GM18867 (cell line): ENCODE results near the gene IKZF3.
"Not testable (repeated sequence)": the region's sequence is repeated elsewhere in the genome, so short reads cannot be mapped to it uniquely, and the experiment has no call there.

Experiments used
- ATAC-seq: cut with Tn5 transposase; IDR thresholded peaks from one replicate; pipeline ENCODE4 v1.9.1; 2021; ENCODE audit warnings: mild to moderate bottlenecking, moderate library complexity; ENCODE audit not compliant: unreplicated experiment

The IKZF3 gene

DNA sequence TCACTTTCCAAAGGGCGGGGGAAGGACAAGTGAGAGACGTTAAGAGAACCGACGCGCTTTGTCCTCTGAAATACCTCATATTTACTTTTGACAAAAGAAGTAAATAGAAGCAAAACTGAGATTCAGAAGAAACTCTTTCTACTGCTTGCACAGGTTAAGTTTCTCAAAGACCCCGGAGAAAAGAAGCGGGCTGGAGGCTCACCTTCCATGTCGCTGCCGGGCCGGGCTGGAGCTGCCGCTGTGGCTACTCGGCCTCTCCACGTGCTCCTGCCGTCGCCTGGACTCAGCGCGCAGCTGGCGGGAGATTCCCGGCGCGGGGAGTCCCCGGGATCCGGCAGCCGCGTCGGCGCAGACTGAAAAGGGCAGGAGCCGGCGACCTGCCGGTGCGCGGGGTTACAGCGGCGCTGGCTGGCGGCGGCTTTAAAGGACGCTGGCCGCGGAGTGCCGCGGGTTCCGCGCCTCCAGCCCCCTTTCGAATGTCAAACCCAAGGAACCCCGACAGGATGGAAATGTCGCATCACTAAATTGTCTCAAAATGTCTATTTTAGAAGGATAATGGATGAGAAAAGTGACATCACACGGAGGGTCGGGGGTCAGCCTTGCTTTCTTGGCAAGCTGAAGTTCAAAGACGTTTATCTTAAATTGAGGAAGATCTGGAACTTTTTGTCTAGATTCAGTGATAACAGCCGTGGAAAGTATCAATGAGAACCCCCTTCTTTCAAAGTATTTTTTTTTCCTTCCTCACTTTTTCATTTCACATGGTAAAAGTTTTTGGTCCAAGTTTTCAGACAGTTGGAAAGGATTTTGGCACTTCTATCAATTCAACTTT lies at the start of gene IKZF3:
IKZF3 (minus strand) TSS at position 395 of the 829 bp plus-strand sequence; CDS start at position 209, 186 bp downstream.
- ATAC-seq: peak; percentile 31

DNA sequence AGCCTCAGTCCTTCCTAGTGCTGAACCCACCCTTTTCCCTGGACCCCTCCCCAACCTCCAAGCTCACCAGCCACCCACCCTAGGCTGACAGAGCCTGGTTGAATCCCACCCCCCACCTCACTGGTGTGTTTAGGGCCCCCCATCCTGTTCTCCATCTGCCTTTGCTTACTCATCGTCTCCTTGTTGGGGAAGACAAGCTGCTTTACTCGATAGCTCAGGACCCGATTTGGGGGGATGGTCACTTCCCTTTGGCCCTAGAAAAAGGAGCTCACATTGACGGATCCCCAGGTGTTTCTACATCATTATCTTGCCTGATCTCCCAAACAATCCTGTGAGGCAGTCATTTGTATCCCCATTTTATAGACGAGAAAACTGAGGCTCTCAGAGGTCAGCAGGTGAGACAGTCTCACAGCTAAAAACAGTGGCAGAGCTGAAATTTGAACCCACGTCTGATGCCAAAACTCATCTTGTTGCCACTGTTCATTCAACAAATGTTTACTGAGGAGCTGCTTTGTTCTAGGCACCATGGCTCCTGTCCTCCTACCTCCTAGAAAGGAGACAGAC lies 44.8 kb upstream of the IKZF3 start:
- ATAC-seq: no peak

DNA sequence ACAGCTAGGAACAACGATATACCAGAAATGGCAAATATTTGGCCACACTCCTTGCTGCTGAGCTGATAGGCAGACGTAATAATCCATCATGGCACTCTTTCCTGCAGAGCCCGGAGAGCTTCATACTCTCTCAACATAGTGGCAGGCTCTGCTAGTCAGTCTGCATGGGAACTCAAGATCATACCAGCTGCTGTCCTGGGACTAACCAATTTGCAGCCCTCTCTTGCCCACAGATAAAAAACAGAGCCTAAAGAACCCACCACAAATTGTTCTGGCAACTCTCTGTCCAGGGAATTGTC lies 40.8 kb upstream of the IKZF3 start:
- ATAC-seq: no peak

DNA sequence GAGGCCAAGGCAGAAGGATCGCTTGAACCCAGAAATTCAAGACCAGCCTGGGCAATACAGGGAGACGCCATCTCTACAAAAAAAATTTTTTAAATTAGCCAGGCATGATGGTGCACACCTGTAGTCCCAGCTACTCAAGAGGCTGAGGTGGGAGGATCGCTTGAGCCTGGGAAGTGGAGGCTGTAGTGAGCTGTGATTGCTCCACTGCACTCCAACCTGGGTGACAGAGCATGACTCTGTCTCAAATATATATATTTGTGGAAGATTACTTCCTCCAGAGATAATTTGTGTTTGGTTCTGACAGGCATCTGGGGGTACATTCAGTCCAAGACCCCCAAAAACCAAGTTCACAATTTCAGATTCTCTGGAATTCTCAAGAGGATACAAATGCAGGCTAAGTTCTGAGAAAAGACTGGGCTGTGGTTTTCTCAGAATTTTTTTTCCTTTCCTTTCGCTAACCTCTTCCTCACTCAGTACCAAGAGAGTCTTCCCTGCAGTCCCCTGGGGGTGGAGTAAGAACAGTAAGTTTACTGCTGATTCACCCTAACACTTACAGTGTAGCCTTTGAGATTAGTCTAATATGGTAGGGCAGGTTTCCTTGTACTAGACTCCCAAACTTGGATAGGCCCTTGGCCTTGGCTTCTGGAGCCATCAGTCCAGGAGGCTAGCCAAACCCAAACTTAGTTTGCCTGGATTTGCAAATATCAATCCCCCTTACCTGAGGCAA lies 39.2 kb upstream of the IKZF3 start:
- ATAC-seq: no peak

DNA sequence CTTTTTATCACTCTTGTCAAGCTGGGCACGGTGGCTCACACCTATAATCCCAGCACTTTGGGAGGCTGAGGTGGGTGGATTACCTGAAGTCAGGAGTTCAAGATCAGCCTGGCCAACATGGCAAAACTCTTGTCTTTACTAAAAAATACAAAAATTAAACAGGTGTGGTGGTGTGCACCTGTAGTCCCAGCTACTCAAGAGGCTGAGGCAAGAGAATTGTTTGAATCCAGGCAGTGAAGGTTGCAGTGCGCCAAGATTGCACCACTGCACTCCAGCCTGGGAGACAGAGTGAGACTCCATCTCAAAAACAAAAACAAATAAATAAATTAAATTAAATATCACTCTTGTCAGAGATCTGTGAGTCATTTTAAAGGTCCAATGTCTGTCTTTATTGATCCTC lies 37.9 kb upstream of the IKZF3 start:
- not testable (repeated sequence) for ATAC-seq

DNA sequence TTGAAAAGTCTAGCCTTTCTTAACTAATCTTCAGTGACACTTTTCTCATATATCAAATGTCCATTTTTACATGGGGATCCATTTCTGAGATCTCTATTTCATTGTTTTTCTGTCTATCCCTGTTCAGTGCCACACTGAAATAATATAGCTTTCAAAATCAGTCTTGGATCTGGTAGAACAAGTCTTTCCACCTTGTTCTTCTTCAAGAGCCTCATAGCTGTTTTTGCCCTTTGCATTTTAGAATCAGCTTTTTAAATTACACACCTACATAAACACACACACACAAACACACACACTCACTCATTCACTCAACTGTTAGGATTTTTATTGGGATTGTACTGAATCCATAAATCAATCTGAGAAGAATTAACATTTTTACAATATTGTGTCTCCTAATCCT lies 35.1 kb upstream of the IKZF3 start:
- no peak for ATAC-seq

DNA sequence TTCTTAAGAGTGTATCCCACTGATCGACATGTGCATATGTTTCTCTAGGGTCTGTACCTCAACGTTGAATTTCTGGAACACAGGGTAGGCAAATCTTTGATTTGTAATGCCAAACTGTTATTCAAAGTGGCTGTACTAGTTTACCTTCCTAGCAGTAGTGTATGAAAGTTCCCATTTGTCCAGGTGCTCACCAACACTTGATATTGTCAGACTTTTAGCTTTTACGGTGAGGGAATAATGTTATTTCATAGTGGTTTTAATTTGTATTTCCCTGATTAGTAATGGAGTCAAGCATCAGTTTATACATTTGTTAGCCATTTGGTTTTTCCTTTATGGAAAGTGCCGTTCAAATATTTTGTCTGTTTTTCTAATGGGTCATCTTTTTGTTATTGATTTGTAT lies 34.0 kb upstream of the IKZF3 start:
- ATAC-seq: no peak

DNA sequence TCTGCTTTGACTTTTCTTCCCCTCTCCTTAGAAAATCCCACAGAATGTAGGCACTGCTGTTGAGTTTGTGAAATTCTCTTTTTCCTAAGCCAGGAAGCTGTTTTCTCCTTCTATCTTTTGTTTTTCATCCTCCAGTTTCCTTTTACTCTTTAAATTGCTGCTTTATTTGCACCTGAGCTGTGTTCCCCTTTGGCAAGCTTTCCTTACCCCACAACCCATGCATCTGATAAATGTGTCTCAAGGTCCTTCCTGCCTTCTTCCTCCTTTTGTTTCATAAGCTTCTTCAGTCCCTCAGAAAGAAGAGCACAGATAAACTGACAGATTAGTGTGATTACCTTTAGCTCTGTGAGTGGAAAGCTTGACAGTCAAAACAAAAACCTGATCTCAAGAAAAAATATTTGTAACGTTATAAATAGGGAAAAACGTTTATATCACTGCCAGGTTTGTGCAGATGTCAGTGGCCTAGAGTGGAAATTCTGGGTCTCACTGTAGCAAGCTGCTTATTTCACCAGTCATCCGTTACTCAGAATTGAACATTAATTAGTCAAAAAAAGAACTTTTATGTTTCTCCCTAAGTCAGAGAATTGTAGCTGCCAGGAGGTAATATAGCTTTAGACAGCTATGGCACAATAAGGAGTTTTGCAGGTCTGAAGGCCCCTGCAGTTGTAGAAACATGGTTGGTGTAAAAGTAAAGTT lies 30.7 kb upstream of the IKZF3 start:
- no peak for ATAC-seq

DNA sequence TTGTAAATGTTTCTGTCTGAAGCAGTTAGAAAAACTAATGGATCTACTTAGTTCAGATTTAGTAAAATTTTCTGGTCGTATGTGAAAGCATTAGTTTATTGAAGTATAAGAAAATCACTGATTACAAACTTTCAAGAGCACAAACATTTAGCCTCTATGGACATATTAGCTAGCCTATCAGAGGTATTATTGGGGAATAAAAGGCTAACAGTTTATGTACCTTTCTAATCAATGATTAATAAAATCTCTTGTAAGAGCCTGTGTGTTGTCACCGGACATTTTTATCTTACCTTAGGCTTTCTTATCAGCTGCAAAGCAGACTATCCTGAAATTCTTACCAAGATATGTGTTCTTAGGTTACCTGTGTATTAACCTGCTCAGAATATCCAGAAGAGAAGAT lies 25.1 kb upstream of the IKZF3 start:
- no peak for ATAC-seq

DNA sequence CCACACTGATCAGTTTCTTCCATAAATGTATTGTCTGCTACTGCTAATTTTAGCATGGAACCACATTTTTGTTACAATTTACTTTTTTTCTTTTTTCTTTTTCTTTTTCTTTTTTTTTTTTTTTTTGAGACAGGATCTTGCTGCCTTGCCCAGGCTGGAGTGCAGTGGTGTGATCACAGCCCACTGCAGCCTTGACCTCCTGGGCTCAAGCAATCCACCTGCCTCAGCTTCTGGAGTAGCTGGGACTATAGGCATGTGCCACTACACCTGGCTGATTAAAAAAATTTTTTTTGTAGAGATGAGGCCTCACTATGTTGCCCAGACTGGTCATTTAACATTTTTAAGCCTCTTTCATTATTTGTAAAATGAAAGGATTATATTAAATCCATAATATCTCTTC lies 23.0 kb upstream of the IKZF3 start:
- no peak for ATAC-seq

DNA sequence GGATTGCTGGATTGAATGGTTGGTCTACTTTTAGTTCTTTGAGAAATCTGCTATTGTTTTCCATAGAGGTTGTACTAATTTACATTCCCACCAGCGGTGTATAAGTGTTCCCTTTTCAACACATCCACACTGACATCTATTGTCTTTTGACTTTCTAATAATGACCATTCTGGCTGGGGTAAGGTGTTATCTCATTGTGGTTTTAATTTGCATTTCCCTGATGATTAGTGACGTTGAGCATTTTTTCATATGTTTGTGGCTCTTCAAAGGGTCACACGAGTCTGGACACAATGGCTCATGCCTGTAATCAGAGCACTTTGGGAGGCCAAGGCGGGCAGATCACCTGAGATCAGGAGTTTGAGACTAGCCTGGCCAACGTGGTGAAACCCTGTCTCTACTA lies 22.0 kb upstream of the IKZF3 start:
- ATAC-seq: not testable (repeated sequence)

DNA sequence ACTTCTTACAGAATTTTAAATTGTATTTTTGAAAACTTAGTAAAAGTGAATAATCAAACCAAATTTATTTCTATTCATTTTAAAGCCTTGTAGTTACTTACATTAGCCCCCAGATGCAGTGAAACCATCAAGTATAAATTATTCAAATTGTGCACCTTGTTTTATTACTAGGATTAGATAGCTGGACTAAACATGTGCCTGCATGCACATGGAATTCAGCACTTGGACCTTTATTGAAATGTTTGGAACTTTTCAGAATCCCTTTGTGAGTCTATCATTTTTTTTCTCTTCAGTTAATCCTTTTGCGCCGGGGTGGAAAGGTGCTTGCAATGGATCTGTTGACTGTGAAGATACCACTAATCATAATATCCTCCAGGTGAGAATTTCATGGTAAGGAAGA lies 8.6 kb upstream of the IKZF3 start:
- ATAC-seq: no peak

DNA sequence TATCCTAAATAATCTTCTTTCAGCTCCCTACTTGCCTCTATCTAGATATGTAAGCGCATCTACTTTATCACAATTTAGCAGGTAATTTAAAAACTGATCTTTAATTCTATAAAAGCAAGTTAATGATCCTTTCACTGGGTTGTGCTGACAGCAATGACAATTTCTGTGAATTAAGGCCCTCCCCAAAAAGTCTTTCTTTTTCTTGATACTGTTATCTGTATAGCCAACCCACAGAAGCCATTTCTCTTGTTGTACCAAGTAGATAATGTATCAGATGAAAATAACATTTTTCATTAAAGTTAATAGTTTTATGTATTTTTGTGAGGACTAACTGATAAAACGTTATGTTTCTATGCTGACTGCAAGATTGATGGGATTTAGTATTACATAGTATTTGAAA lies 7.7 kb upstream of the IKZF3 start:
- ATAC-seq: no peak

DNA sequence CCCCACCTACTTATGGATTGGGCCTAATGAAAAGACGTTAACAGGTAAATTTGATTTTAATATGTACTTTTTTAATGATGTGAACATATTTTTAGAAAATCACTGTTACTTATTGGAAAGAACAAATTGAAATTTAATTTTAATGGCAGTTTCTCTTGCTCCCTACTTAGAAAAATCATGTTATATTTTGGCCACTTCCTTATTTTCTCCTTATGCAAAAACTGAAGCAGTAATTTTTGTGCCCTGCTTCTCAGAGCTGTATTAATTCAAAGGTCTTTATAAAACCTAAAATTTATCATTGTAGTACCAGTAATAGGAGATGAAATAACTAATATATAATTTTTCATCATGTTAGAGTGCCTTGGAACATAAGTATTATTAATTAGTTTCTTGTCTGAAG lies 6.7 kb upstream of the IKZF3 start:
- ATAC-seq: no peak

DNA sequence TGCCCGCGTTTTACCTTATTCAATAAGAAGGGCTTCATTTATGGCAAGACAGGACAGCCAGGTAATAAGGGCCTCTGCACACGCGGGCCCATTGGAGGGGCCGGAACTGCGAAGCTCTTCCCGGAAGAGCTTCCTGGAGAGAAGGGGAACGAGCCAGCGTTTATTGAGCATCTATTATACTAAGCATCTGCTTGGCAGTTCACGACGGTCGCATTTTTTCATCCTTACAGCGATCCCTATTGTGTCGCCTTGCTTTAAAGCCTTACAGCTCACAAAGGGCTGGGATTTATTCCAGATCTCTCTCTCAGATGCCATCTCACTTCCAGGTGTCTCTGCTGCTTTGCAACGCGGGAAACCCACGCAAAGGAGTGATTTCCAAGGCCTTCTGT lies 4.4 kb upstream of the IKZF3 start:
- ATAC-seq: no peak

DNA sequence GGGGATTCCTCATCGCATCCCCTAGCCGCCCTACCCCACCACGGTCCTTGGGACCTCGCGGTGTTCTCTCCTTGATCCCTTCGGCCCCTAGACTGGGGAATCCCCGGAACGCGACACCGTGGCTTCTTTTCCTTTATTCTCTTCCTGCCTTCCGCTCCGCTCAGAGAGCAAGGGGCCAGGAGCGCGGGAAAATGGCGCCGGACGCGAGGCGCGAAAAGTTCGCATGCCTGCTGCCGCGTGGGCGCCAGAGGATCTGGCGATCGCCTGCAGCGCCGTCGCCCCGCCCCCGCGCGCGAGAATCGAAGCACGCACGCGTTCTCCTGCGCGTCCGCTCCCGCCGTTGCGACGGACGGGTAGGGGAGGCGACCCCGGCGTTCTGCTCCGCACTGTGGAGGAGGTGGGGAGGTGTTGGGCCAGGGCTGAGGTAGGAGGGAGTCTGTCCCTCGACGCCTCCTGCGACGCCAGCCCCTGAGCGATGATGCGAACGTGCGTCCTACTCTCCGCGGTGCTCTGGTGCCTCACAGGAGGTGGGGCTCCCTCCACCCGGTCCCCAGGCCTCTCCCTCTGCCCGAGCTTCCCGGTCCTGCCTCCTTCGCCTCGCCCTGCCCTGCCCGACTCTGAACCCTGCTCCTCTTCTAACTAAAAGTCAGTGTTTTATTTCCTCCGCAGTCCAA lies 3.9 kb upstream of the IKZF3 start, which contains the start of gene ZPBP2:
ZPBP2 (plus strand) TSS at position 323 of the 674 bp plus-strand sequence; CDS start at position 476, 153 bp downstream.
- no peak for ATAC-seq

DNA sequence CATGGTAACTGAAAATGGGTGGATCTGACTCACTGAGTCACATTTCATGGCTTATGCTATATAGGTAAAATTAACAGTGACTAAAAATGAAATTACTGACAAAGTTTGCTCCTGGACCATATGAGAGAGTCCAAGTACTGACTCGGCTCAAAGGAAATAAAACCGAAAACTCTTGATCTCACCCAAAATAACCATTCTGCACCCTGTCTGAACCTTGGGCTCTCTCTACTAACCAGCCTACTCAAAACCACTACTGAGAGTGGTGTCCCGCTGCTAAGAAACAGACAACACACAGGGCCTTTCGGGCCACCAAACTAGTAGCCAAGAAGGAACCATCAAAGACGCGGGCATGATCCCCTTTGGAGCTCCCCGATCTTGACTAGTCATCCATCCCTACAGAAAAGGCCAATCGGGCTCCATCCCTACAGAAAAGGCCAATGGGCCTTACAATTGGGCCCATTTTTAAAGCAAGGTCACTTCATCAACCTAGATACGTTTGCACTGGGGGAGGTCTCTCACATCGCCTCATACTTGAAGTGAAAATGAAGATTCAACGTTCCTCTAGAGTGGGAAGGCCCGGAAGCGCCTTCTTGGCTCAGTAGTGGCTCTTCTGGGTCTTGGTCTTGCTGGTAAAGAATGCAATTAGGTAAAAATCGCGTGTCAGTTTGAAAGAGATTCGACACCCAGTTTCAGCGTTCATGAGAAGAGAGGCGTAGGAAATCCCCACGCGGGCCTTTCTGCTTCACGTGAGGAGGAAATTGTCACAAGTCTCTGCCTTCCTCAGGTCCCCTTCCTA lies 3.2 kb upstream of the IKZF3 start:
- peak; percentile 62 for ATAC-seq

DNA sequence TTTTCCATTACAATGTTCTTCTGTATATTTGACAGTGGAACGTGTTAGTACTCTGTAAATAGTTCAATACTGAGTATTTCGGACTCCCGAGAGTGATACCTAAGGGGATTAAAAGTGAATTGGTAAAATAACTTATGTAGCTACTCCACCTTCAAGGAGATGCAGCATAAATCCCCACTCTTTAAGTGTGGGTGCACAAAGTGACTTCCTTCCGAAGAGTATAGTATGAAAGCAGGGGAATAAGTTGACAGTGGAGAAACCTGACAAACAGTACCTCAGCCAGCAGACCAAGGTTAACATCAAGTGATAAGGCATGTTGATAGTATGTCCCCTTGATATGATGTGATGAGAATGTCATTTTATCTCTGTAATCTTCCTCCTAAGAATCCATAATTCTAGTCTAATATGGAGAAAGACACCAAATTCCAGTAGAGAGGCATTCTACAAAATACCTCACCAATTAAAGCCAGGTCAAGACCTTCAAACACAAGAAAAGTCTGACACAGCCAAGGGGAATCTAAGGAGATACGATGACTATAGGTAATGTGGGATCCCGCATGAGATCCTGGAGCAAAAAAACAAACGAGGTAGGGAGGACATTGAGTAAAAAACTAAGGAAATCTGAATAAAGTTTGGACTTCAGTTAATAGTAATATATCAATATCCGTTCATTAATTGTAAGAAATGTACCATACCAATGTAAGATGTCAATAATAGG lies 2.1 kb upstream of the IKZF3 start:
- no peak for ATAC-seq

DNA sequence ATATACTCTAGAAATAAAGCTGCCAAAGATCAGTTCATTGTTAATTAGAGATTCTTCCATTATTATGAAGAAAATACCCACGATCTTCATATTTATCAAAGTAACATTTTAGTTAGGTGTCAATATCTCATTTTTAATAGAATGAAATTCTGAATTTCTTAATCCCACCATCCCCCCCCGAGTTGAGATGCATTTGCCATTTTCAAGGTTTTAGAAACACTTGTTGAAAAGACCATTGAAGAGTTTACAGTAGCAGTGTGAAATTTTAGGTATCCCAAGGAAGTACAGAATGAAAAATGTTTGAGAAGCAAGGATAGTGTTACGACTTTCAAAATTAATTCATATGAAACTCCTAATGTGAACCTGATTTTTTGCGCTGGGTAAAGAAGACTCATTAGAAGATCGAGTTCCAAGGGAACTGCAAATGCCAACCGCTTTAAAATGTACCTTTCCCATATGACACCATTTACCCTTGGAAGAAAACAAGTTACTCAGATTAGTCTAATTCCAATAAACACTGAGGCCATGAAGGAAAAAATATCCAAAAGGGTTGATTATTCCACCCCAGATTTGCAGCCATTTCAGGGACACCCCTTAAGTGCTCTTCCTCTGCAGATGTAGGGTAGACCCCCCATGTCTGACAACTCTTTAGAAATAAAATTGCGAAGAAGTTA lies 731 bp downstream of the IKZF3 start:
- no peak for ATAC-seq
